ENCODE results near the gene TRAPPC2B. TPM values are rescaled to one million over a fixed set of nuclear protein-coding genes. Genes with fewer than 3 reads are reported as not detected.

Gene TRAPPC2B
- total and polyA plus RNA-seq, 2 of the 13 experiments (the other 11 are each of a cell fraction or from before 2014, with no cell fraction given): 13.3 to 17.7 TPM

- TF ChIP-seq BCLAF1 (IDR thresholded peaks at IDR 0.05): no peak
- TF ChIP-seq ZNF780A (CRISPR knock-in tag; IDR thresholded peaks at IDR 0.05): no peak
- peak; percentile 83 for TF ChIP-seq POGZ (CRISPR knock-in tag; IDR thresholded peaks at IDR 0.05)
- no peak for TF ChIP-seq E2F2 (CRISPR knock-in tag; IDR thresholded peaks at IDR 0.05; ENCODE audit: borderline replicate concordance)
- no peak for TF ChIP-seq ZNF674 (CRISPR knock-in tag; IDR thresholded peaks at IDR 0.05; ENCODE audit: low read depth)
- no peak for TF ChIP-seq ARID3A (IDR thresholded peaks at IDR 0.05; ENCODE audit: low read depth, low read length)
- TF ChIP-seq ZNF691 (CRISPR knock-in tag; IDR thresholded peaks at IDR 0.05; ENCODE audit: borderline replicate concordance, low read depth): no peak
- TF ChIP-seq ZBTB40 (IDR thresholded peaks at IDR 0.05): peak; percentile 66
- peak; percentile 47; the same call in 1 of the 2 replicates for TF ChIP-seq ZBTB40 (CRISPR knock-in tag; IDR thresholded peaks at IDR 0.05)
- TF ChIP-seq ZNF431 (CRISPR knock-in tag; IDR thresholded peaks at IDR 0.05; ENCODE audit: borderline replicate concordance, low read depth): peak; percentile 16; the same call in 1 of the 2 replicates
Observed at GRCh38 chr19:57362997-57363687, at the start of gene TRAPPC2B, which contains the start of gene ZNF547 (continued).
